ENCODE measurements around the gene ROMO1.

DNA sequence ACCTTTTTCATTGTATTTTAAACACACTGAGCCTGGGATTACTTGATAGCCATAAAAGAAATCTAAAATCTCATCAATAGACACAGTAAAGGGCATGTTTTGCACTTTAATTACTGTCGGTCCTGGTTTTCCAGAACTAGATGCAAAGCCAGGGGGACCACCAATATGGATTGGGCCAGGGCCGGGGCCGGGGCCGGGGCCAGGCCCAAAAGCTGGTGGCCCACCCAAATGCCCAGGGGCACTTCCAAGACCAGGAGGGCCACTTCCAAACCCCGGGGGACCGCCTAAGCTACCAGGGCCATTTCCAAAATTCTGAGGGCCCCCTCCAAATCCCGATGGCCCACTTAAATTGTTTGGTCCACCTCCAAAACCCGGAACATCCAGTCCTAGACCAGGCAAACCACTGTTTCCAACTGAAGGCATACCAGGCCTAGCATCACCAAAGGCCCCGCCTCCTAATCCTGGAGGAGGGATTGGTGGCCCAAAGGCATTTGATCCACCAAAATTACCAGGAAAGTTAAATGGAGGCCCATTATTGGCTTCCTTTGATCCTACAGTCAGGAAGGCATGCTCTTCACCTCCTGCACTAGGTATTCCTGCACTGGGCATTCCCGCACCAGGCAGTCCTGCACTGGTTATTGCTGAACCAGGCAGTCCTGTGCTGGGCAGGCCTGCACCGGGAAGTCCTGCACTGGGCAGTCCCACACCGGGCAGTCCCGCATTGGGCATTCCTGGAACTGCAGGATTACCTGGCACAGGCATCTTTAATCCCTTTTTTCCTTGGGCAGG, 46.4 kb upstream of the ROMO1 start:
- TF ChIP-seq RAD21 (IDR thresholded peaks at IDR 0.05; ENCODE audit: low read depth) (no peak), NFIC (IDR thresholded peaks at IDR 0.05) (no peak), TAF1 (IDR thresholded peaks at IDR 0.05; ENCODE audit: low read depth) (no peak), YY1 (IDR thresholded peaks at IDR 0.05; ENCODE audit: low read depth) (no peak), TEAD4 (IDR thresholded peaks at IDR 0.05) (no peak), ZBTB7A (IDR thresholded peaks at IDR 0.05; ENCODE audit: low read depth) (no peak), CEBPB (IDR thresholded peaks at IDR 0.05) (no peak)
- TF ChIP-seq, protein P1, sequence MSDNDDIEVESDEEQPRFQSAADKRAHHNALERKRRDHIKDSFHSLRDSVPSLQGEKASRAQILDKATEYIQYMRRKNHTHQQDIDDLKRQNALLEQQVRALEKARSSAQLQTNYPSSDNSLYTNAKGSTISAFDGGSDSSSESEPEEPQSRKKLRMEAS (IDR thresholded peaks at IDR 0.05) = no peak
- TF ChIP-seq, protein P2, sequence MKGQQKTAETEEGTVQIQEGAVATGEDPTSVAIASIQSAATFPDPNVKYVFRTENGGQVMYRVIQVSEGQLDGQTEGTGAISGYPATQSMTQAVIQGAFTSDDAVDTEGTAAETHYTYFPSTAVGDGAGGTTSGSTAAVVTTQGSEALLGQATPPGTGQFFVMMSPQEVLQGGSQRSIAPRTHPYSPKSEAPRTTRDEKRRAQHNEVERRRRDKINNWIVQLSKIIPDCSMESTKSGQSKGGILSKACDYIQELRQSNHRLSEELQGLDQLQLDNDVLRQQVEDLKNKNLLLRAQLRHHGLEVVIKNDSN (IDR thresholded peaks at IDR 0.05) = no peak
- TF ChIP-seq, protein P3, sequence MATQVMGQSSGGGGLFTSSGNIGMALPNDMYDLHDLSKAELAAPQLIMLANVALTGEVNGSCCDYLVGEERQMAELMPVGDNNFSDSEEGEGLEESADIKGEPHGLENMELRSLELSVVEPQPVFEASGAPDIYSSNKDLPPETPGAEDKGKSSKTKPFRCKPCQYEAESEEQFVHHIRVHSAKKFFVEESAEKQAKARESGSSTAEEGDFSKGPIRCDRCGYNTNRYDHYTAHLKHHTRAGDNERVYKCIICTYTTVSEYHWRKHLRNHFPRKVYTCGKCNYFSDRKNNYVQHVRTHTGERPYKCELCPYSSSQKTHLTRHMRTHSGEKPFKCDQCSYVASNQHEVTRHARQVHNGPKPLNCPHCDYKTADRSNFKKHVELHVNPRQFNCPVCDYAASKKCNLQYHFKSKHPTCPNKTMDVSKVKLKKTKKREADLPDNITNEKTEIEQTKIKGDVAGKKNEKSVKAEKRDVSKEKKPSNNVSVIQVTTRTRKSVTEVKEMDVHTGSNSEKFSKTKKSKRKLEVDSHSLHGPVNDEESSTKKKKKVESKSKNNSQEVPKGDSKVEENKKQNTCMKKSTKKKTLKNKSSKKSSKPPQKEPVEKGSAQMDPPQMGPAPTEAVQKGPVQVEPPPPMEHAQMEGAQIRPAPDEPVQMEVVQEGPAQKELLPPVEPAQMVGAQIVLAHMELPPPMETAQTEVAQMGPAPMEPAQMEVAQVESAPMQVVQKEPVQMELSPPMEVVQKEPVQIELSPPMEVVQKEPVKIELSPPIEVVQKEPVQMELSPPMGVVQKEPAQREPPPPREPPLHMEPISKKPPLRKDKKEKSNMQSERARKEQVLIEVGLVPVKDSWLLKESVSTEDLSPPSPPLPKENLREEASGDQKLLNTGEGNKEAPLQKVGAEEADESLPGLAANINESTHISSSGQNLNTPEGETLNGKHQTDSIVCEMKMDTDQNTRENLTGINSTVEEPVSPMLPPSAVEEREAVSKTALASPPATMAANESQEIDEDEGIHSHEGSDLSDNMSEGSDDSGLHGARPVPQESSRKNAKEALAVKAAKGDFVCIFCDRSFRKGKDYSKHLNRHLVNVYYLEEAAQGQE (IDR thresholded peaks at IDR 0.05; ENCODE audit: low read depth) = no peak
